Myocyte (in vitro differentiated cells): Measurements from ENCODE around the gene GOLIM4. TPM values are rescaled to one million over a fixed set of nuclear protein-coding genes. Genes with fewer than 3 reads are reported as not detected.

Experiments used
- DNase-seq: peaks from one replicate; pipeline ENCODE4 v3.0.0-alpha.2; 2012; ENCODE audit warnings: low read depth
- total RNA-seq: library from RNA; depleted of rRNA; stranded (reverse); fragments of >200 nt; gene quantifications from 2 replicates; pipeline ENCODE4 v1.2.3, GENCODE V29; 2014

GOLIM4 gene
- total RNA-seq, 1 donor from 2014 or later: 95.3 TPM

DNA sequence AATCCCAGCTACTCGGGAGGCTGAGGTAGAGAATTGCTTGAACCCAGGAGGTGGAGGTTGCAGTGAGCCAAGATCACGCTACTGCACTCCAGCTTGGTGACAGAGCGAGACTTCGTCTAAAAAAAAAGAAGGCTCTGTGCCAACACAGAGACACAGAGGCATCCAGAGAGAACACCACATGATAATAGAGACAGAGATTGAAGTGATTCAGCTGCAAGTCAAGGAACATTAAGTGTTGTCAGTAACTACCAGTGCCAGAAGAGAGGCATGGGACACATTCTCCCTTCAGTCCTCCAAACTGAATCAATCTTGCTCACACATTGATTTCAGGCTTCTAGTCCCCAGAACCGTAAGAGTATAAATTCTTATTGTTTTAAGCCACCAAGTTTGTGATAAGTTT, 97.5 kb downstream of the GOLIM4 start:
- no peak for DNase-seq

DNA sequence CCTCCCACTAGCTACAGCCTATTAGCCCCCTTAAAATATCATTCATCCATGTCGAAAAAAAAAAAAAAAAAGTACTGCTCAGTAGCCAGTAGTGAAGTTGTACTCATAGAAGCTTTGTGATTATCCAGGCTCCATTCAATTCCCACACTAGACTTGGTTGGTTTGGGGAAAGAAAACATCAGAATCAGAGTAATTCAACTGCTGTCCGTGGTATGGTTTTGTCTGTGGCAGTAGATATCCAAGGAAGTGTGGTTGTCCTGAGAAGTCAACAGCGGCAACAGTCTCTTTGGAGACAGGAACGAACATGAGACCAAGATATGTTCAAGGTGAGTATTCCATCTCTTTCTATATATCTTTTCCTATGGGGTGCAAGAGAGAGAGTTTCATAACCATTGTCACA, 99.2 kb downstream of the GOLIM4 start:
- DNase-seq: no peak

GRCh38 chr3:167992381-167992780, 103.3 kb downstream of the GOLIM4 start:
- DNase-seq: no peak

DNA sequence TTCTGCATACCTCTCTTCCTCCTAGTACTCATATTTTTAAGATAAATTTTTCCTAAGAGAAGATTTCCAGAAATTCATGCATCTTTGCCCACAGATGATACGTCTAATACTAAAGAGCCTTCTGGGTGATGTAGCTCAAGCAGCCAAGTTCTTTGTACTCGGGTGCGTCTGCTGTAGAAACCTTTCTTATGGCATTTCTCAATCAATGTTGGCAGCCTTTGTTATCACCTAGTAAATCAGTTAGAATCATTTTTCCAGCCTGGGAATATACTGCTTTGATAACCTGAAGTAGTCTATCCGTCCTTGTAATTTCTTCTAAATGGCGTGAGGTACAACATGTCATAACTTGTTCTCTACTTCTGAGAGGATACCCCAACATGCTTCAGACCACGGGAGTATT, 104.5 kb downstream of the GOLIM4 start:
- no peak for DNase-seq

GRCh38 chr3:167989999-167990398, 105.7 kb downstream of the GOLIM4 start:
- DNase-seq: no peak

- no peak for DNase-seq
Measured at GRCh38 chr3:167989066-167989465, 106.7 kb downstream of the GOLIM4 start.

DNA sequence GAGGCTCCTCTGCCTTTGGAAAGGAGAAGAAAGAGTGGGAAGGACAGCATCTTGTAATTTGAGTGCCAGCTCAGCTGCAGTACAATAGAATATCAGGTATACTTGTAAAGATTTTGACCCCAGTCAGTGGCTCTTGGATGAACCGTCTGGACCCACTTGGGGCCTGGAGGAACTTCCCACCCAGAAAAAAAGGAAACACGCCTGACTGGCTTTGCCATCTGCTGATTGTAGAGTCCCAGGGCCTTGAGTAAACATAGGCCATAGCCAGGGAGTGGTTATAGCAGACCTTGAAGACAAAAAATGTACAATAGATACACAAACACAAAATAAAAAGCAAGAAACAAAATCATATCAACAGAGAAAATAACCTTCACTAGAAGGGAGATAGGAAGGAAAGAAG, 112.1 kb downstream of the GOLIM4 start:
- DNase-seq: no peak

- DNase-seq: no peak
Measured at GRCh38 chr3:167978486-167978885, 117.2 kb downstream of the GOLIM4 start.

DNA sequence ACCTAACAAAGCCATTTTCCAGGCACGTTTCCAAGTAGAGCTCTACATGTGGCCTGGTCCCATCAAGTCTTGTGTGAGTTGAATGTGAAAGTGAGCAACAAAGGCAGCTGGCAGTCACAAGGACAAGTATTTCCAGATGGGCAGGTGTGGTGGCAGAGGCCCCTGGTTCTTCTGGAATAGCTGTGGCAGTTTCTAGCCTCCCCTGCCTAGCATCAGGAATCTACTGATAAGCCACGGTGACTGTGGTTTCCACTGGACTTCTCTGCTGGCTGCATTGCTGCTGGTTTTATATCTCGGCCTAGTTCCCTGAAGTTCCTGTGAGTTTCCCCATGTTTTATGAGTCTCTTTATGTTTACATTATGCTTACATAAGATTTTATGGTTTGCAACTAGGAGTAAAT, 117.7 kb downstream of the GOLIM4 start:
- peak; percentile 80 for DNase-seq

- DNase-seq: no peak
Measured at GRCh38 chr3:167976516-167977361, 119.0 kb downstream of the GOLIM4 start.

GRCh38 chr3:167973901-167974300, 121.8 kb downstream of the GOLIM4 start:
- DNase-seq: no peak

- no peak for DNase-seq
Measured at GRCh38 chr3:167973046-167973445, 122.7 kb downstream of the GOLIM4 start.

DNA sequence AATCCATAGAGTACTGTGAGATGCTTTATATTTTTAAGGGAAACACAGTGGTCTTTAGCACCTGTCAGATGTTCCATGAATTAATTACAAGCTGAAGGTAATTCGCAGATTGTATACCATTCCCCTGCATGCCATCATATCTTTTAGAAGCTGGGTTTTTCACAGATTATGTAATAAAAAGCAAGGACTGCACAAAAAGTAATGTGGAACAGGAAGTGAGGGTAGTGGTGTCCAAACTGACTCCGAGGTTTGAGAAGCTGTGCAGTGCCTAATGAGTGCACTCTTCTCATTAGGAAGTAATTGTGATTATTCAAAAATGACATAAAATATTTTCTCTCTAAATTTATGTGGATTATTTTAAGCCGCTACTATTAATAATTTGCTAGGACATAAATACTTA, 123.2 kb downstream of the GOLIM4 start:
- no peak for DNase-seq

DNA sequence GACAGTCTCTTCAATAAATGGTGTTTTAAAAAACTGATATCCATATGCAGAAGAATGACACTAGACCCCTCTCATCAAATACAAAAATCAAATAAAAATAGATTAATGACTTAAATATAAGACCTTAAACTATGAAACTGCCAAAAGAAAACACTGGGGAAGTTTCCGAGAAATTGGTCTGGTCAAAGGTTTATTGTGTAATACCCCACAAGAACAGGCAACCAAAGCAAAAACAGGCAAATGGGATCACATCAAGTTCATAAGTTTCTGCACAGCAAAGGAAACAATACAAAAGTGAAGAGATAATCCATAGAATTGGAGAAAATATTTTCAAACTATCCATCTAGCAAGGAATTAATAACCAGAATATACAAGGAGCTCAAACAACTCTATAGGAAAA, 126.2 kb downstream of the GOLIM4 start:
- no peak for DNase-seq

GRCh38 chr3:167967257-167968036, 128.3 kb downstream of the GOLIM4 start:
- no peak for DNase-seq
